Activated CD4-positive, alpha-beta memory T cell treated with anti-CD3 and anti-CD28 coated beads for 36 hours (primary cell): ENCODE data around the gene TEX54. TPM values are rescaled to one million over a fixed set of nuclear protein-coding genes. Genes with fewer than 3 reads are reported as not detected.
A peak's percentile ranks its signal among the peaks of the same experiment; 100 is the strongest.

ENCODE experiments used
- CTCF ChIA-PET: fragments of 350-600 bp; sonication (Branson Sonifier 250); formaldehyde crosslinking; loops from one replicate; lab custom pipeline; 2021; ENCODE audit warnings: antibody characterized with exemption, inconsistent platforms; lab: Charles Lee
- POLR2A ChIA-PET: fragments of 350-600 bp; sonication (Branson Sonifier 250); formaldehyde crosslinking; loops from one replicate; lab custom pipeline; 2021; ENCODE audit warnings: antibody characterized with exemption; lab: Charles Lee
- DNase-seq: peaks from one replicate; pipeline ENCODE4 v3.0.0-alpha.2; 2020
- H3K27ac Mint-ChIP-seq: one replicate; pipeline ENCODE4 v1.8.0; 2021; ENCODE audit warnings: mixed read lengths
- H3K27me3 Mint-ChIP-seq: one replicate; pipeline ENCODE4 v1.8.0; 2021; ENCODE audit warnings: mixed read lengths
- H3K36me3 Mint-ChIP-seq: one replicate; pipeline ENCODE4 v1.8.0; 2021; ENCODE audit warnings: mixed read lengths
- H3K4me1 Mint-ChIP-seq: one replicate; pipeline ENCODE4 v1.8.0; 2021; ENCODE audit warnings: low read depth, mixed read lengths
- H3K4me3 Mint-ChIP-seq: one replicate; pipeline ENCODE4 v1.8.0; 2021; ENCODE audit warnings: mild to moderate bottlenecking, mixed read lengths
- H3K9me3 Mint-ChIP-seq: one replicate; pipeline ENCODE4 v1.8.0; 2021; ENCODE audit warnings: mixed read lengths
- intact Hi-C: fragments of 100-400 bp; cut with micrococcal nuclease; formaldehyde crosslinking; loops from one replicate; pipeline ENCODE4 v1.15.1; 2023
- total RNA-seq, 2 experiments: library from RNA; stranded (reverse); gene quantifications; one replicate each; pipeline ENCODE4 v1.2.3, GENCODE V29; 2021

Gene TEX54
- under 1 TPM in 1 of 2 experiments, not detected in 1; 0.53 TPM for total RNA-seq

DNA sequence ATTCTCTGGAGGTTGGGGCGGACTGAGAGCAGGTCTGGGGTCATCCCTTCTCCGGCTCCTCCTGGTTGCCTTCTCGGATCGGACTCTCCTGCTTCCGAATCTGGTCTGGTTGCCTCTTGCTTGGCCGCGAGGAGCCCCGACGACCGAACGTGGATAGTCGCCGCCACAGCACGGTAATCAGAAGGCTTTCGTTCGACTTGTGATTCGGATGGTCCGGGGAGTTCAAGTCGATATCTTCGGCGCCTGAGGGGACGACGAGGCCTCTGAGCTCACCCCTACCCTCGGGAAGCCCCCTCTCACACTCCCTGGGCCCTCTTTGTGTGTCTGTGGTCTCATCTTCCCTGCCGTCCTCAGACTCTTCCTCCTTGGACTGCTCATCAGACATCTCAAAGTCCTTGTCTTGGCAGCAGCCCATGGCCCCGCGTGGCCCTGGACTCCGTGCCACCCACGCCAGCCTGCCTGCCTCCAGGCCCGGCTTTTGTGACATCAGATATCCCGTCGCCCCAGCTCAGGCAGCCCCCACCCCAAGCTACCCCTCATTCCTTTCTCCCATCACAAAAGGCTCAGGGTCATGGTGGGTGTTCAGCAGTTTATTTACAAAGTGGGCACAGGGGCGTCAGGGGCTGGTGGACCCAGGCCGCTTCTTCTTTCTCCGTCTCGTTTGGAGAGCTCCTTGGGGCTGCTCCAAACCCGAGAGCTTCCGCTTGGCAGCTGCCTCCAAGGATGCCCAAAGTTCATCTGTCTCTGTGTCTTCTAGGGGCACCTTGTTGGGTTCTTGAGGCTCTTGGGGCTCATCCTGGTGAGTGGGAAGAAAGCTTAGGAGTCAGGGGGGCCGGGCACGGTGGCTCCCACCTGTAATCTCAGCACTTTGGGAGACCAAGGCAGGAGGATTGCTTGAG, at the start of gene TEX54:
TSS of gene TEX54 (minus strand) at position 506 of the 899 bp plus-strand sequence.
- H3K9me3 Mint-ChIP-seq = no peaks in the 10 kb centered on the region
- intact Hi-C loops = loop anchor here (1.0 to 2.0 kb wide), 3 partner anchors 40 to 242 kb away; partner anchors contain the start of genes C11orf98, CSKMT, TMEM223 and TUT1
- H3K4me3 Mint-ChIP-seq = peak within 1 kb of the TSS; percentile 84
- ChIA-PET POLR2A (interaction anchor here (0.6 to 2.9 kb wide), 14 partner anchors 8 to 1947 kb away, joined by 3 to 59 read pairs (median 5); partner anchors contain the start of genes NXF1, SLC3A2 and ZBTB3), CTCF (interaction anchor here (0.7 to 3.6 kb wide), 7 partner anchors 7 to 717 kb away, joined by 3 to 26 read pairs (median 3); partner anchors contain the start of gene SLC3A2)
- no peaks in the 10 kb centered on the region for H3K27me3 Mint-ChIP-seq
- DNase-seq = no peak
- peaks cover 27% of the 10 kb centered on the region for H3K36me3 Mint-ChIP-seq
- H3K27ac Mint-ChIP-seq = peak within 1 kb of the TSS; percentile 93
- H3K4me1 Mint-ChIP-seq = peaks cover 44% of the 10 kb centered on the region

- DNase-seq = peak; percentile 23
- ChIA-PET CTCF (interaction anchor here (1.1 to 4.1 kb wide), 5 partner anchors 13 to 96 kb away, joined by 3 to 31 read pairs (median 6); no protein-coding TSS in a partner anchor), POLR2A (interaction anchor here (0.7 to 9.1 kb wide), 7 partner anchors 29 to 1364 kb away, joined by 3 to 234 read pairs (median 15); partner anchors contain the start of genes PPP1R14B, STX5, TEX54 and TMEM179B)
- Mint-ChIP-seq H3K9me3 (no peaks in the 10 kb centered on the region), H3K4me3 (peak overlapping the region; percentile 99), H3K27ac (peak overlapping the region; percentile 100), H3K27me3 (no peaks in the 10 kb centered on the region), H3K36me3 (peaks cover 69% of the 10 kb centered on the region), H3K4me1 (peaks cover 50% of the 10 kb centered on the region)
- intact Hi-C loops = no loop called here
Observed at GRCh38 chr11:62882431-62882749, 49.7 kb upstream of the TEX54 start.

DNA sequence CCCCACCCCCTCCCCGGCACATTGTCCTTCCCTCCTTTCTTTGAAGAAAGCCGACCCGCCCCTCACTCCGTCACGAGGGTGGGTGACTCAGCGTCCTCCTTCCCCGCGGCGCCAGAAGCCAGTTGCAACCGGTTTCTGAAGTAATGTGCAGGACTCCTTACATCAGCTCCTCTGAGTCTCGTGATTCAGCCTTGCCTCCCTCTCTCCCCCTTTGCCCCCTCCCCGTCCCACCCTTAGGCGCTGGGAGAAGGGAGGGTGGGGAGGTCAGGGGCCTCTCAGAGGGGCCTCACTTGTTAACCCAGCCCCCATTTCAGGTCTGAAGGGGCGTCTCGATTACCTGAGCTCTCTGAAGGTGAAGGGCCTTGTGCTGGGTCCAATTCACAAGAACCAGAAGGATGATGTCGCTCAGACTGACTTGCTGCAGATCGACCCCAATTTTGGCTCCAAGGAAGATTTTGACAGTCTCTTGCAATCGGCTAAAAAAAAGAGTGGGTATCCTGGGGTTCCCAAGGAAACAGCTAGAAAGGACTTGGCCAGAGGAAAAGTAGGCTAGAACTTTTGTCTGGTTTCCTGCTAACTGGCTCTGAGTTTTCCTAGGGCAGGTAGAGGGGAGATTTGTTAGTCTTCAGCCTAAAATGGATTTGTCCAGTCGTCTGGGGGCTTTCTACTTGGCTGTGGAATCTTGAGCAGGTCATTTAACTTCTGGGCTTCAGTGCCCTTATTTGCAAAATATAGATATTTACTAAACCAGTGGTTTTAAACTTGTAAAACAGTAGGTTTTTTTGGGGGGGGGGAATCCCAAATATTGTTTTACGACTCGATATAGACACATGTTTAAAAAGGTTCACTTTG, 49.2 kb upstream of the TEX54 start:
- Mint-ChIP-seq H3K27ac (peak overlapping the region; percentile 100), H3K4me1 (peaks cover 47% of the 10 kb centered on the region), H3K36me3 (peaks cover 69% of the 10 kb centered on the region), H3K9me3 (no peaks in the 10 kb centered on the region), H3K27me3 (no peaks in the 10 kb centered on the region), H3K4me3 (peak overlapping the region; percentile 99)
- CTCF ChIA-PET = interaction anchor here (0.5 to 4.1 kb wide), 19 partner anchors 14 to 1490 kb away, joined by 3 to 31 read pairs (median 4); partner anchors contain the start of gene ZBTB3
- DNase-seq = peak; percentile 98
- intact Hi-C loops = loop anchor here (1.0 to 2.0 kb wide), 8 partner anchors 19 to 259 kb away; partner anchors contain the start of genes HNRNPUL2, NXF1 and TMEM179B
- POLR2A ChIA-PET = interaction anchor here (0.7 to 9.1 kb wide), 21 partner anchors 11 to 1365 kb away, joined by 3 to 234 read pairs (median 5); partner anchors contain the start of genes C11orf98, CSKMT, HNRNPUL2 and LBHD1

GRCh38 chr11:62880803-62881578, 48.4 kb upstream of the TEX54 start, which contains the start of gene SLC3A2:
Gene SLC3A2 (plus strand): TSS chr11:62880896. CDS start chr11:62881024, 128 bp downstream.
- ChIA-PET CTCF (interaction anchor here (0.6 to 3.8 kb wide), 21 partner anchors 15 to 1491 kb away, joined by 3 to 31 read pairs (median 4); partner anchors contain the start of genes STX5, TEX54 and ZBTB3), POLR2A (interaction anchor here (0.7 to 9.1 kb wide), 22 partner anchors 9 to 329 kb away, joined by 3 to 234 read pairs (median 5); partner anchors contain the start of genes C11orf98, CSKMT, HNRNPUL2 and LBHD1)
- Mint-ChIP-seq H3K4me3 (peak within 1 kb of the TSS; percentile 99), H3K27ac (peak within 1 kb of the TSS; percentile 100), H3K4me1 (peaks cover 46% of the 10 kb centered on the region), H3K27me3 (no peaks in the 10 kb centered on the region), H3K36me3 (peaks cover 66% of the 10 kb centered on the region), H3K9me3 (no peaks in the 10 kb centered on the region)
- DNase-seq = peak; percentile 92
- intact Hi-C loops = loop anchor here (1.0 to 2.0 kb wide), 9 partner anchors 18 to 258 kb away; partner anchors contain the start of genes HNRNPUL2, NXF1 and TMEM179B

GRCh38 chr11:62880231-62880802, 47.7 kb upstream of the TEX54 start:
- DNase-seq = peak; percentile 74
- Mint-ChIP-seq H3K27me3 (no peaks in the 10 kb centered on the region), H3K27ac (peak overlapping the region; percentile 100), H3K36me3 (peaks cover 60% of the 10 kb centered on the region), H3K9me3 (no peaks in the 10 kb centered on the region), H3K4me1 (peaks cover 41% of the 10 kb centered on the region), H3K4me3 (peak overlapping the region; percentile 99)
- ChIA-PET CTCF (interaction anchor here (0.8 to 3.8 kb wide), 12 partner anchors 16 to 456 kb away, joined by 3 to 31 read pairs (median 4); partner anchors contain the start of genes STX5 and TEX54), POLR2A (interaction anchor here (0.9 to 9.1 kb wide), 15 partner anchors 23 to 328 kb away, joined by 3 to 234 read pairs (median 5); partner anchors contain the start of genes HNRNPUL2, LBHD1, MTA2 and NXF1)
- intact Hi-C loops = loop anchor here (1.0 to 2.0 kb wide), 3 partner anchors 18 to 258 kb away; no protein-coding TSS in a partner anchor

GRCh38 chr11:62879235-62879978, 46.8 kb upstream of the TEX54 start:
- H3K4me1 Mint-ChIP-seq = peaks cover 35% of the 10 kb centered on the region
- DNase-seq = no peak
- H3K36me3 Mint-ChIP-seq = peaks cover 52% of the 10 kb centered on the region
- peak overlapping the region; percentile 99 for H3K4me3 Mint-ChIP-seq
- no peaks in the 10 kb centered on the region for H3K27me3 Mint-ChIP-seq
- H3K9me3 Mint-ChIP-seq = no peaks in the 10 kb centered on the region
- ChIA-PET POLR2A (interaction anchor here (0.9 to 9.1 kb wide), 4 partner anchors 26 to 328 kb away, joined by 3 to 234 read pairs (median 44); partner anchors contain the start of gene WDR74), CTCF (interaction anchor here (0.9 to 3.8 kb wide), 5 partner anchors 15 to 455 kb away, joined by 3 to 31 read pairs (median 4); no protein-coding TSS in a partner anchor)
- peak overlapping the region; percentile 100 for H3K27ac Mint-ChIP-seq
- intact Hi-C loops = no loop called here

DNA sequence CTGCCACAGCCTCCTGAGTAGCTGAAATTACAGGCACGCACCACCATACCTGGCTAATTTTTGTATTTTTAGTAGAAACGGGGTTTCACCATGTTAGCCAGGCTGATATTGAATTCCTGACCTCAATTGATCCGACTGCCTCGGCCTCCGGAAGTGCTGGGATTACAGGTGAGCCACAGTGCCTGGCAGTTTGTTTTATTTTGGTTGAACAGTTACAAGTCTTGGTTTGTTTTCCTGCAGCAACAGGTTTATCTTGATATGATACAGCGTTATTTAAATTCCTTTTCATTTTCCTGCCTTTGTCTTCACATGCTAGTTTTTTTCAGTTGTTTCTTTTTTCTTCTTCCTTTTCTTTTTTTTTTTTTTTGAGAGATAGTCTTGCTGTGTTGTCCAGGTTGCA, 44.1 kb upstream of the TEX54 start:
- Mint-ChIP-seq H3K27ac (no peak overlapping the region), H3K4me1 (peaks cover 14% of the 10 kb centered on the region), H3K36me3 (peaks cover 29% of the 10 kb centered on the region), H3K9me3 (no peaks in the 10 kb centered on the region), H3K27me3 (no peaks in the 10 kb centered on the region), H3K4me3 (no peak overlapping the region)
- no peak for DNase-seq
- intact Hi-C loops = no loop called here
- ChIA-PET POLR2A (interaction anchor here (0.5 kb wide), 1 partner anchor 196 kb away, joined by 3 read pairs; no protein-coding TSS in a partner anchor), CTCF (interaction anchor here (1.5 to 1.8 kb wide), 2 partner anchors 29 to 90 kb away, joined by 4 to 5 read pairs; no protein-coding TSS in a partner anchor)

- peaks cover 14% of the 10 kb centered on the region for H3K4me1 Mint-ChIP-seq
- CTCF ChIA-PET = interaction anchor here (1.8 kb wide), 1 partner anchor 30 kb away, joined by 5 read pairs; no protein-coding TSS in a partner anchor
- intact Hi-C loops = no loop called here
- H3K36me3 Mint-ChIP-seq = peaks cover 22% of the 10 kb centered on the region
- no peak overlapping the region for H3K27ac Mint-ChIP-seq
- POLR2A ChIA-PET = interaction anchor here (2.4 kb wide), 1 partner anchor 35 kb away, joined by 8 read pairs; no protein-coding TSS in a partner anchor
- DNase-seq = no peak
- H3K9me3 Mint-ChIP-seq = no peaks in the 10 kb centered on the region
- H3K4me3 Mint-ChIP-seq = no peak overlapping the region
- H3K27me3 Mint-ChIP-seq = no peaks in the 10 kb centered on the region
Observed at GRCh38 chr11:62875698-62876478, 43.2 kb upstream of the TEX54 start.
